ENCODE results near the gene SCUBE1.

- TF ChIP-seq CTCF (IDR thresholded peaks at IDR 0.05) (no peak), POLR2A (IDR thresholded peaks at IDR 0.05) (no peak), EP300 (IDR thresholded peaks at IDR 0.05) (no peak)
These were observed 176.8 kb downstream of the SCUBE1 start for GRCh38 chr22:43166132-43166930.
